ENCODE results near the gene CD2. TPM values are rescaled to one million over a fixed set of nuclear protein-coding genes. Genes with fewer than 3 reads are reported as not detected.

Gene CD2
- 0.71 and 1.5 TPM in 2 replicates for total RNA-seq (ENCODE audit: low replicate concordance)

- Histone ChIP-seq H3K27ac (no peak within 1 kb of the TSS), H4K20me1 (ENCODE audit: low read depth) (no peaks in the 10 kb centered on the region), H3K27me3 (no peaks in the 10 kb centered on the region), H3K9me3 (ENCODE audit: low read depth) (no peaks in the 10 kb centered on the region), H3K4me3 (no peak within 1 kb of the TSS), H3K4me1 (no peaks in the 10 kb centered on the region), H3K9ac (no peak within 1 kb of the TSS), H2AFZ (replicated peaks) (no peak within 1 kb of the TSS), H3F3A (ENCODE audit: low read depth) (no peaks in the 10 kb centered on the region), H3K4me2 (no peak within 1 kb of the TSS), H3K36me3 (no peaks in the 10 kb centered on the region), H3K79me2 (ENCODE audit: low read depth) (no peaks in the 10 kb centered on the region)
- DNase-seq (ENCODE audit: low spot score) = no peak
- Mint-ChIP-seq H3K4me1 (no peaks in the 10 kb centered on the region), H3K27ac (no peak within 1 kb of the TSS), H3K36me3 (no peaks in the 10 kb centered on the region), H3K9me3 (no peaks in the 10 kb centered on the region), H3K4me3 (no peak within 1 kb of the TSS), H3K27me3 (ENCODE audit: insufficient read depth, low read depth) (no peaks in the 10 kb centered on the region)
- TF ChIP-seq CTCF (IDR thresholded peaks at IDR 0.05) (no peak), EZH2phosphoT487 (IDR thresholded peaks at IDR 0.05) (no peak), EZH2 (IDR thresholded peaks at IDR 0.05) (no peak)
Observed at GRCh38 chr1:116754198-116754977, at the start of gene CD2. CD2 (plus strand) TSS chr1:116754430; CDS start chr1:116754493, 63 bp downstream.

GRCh38 chr1:116706123-116706522 is 48.1 kb upstream of the CD2 start:
- Histone ChIP-seq H3K4me3 (no peak overlapping the region), H3K27me3 (no peaks in the 10 kb centered on the region), H3F3A (ENCODE audit: low read depth) (no peaks in the 10 kb centered on the region), H3K9me3 (ENCODE audit: low read depth) (no peaks in the 10 kb centered on the region), H3K4me2 (no peak overlapping the region), H3K4me1 (peaks cover under 1% of the 10 kb centered on the region), H3K9ac (no peak overlapping the region), H3K36me3 (peaks cover under 1% of the 10 kb centered on the region), H4K20me1 (ENCODE audit: low read depth) (no peaks in the 10 kb centered on the region), H3K27ac (no peak overlapping the region), H2AFZ (replicated peaks) (no peak overlapping the region), H3K79me2 (ENCODE audit: low read depth) (no peaks in the 10 kb centered on the region)
- peaks cover 3% of the 10 kb centered on the region for H3K27me3 Mint-ChIP-seq (ENCODE audit: insufficient read depth, low read depth)
- no peak for DNase-seq (ENCODE audit: low spot score)
- no peaks in the 10 kb centered on the region for H3K36me3 Mint-ChIP-seq
- H3K4me3 Mint-ChIP-seq = no peak overlapping the region
- TF ChIP-seq EZH2phosphoT487 (IDR thresholded peaks at IDR 0.05) = no peak
- no peaks in the 10 kb centered on the region for H3K9me3 Mint-ChIP-seq
- H3K4me1 Mint-ChIP-seq = peaks cover 6% of the 10 kb centered on the region
- H3K27ac Mint-ChIP-seq = no peak overlapping the region

- Mint-ChIP-seq H3K27me3 (ENCODE audit: insufficient read depth, low read depth) (peaks cover 4% of the 10 kb centered on the region), H3K4me3 (no peak overlapping the region), H3K9me3 (no peaks in the 10 kb centered on the region), H3K27ac (no peak overlapping the region), H3K36me3 (no peaks in the 10 kb centered on the region), H3K4me1 (peaks cover 11% of the 10 kb centered on the region)
- Histone ChIP-seq H2AFZ (replicated peaks) (no peak overlapping the region), H3K27me3 (no peaks in the 10 kb centered on the region), H4K20me1 (ENCODE audit: low read depth) (no peaks in the 10 kb centered on the region), H3K4me3 (no peak overlapping the region), H3K9me3 (ENCODE audit: low read depth) (no peaks in the 10 kb centered on the region), H3K9ac (no peak overlapping the region), H3K36me3 (no peaks in the 10 kb centered on the region), H3K4me2 (no peak overlapping the region), H3K27ac (no peak overlapping the region), H3K4me1 (peaks cover 8% of the 10 kb centered on the region), H3K79me2 (ENCODE audit: low read depth) (no peaks in the 10 kb centered on the region), H3F3A (ENCODE audit: low read depth) (no peaks in the 10 kb centered on the region)
- DNase-seq (ENCODE audit: low spot score) = no peak
- TF ChIP-seq EZH2 (IDR thresholded peaks at IDR 0.05) (no peak), CTCF (IDR thresholded peaks at IDR 0.05) (no peak), EZH2phosphoT487 (IDR thresholded peaks at IDR 0.05) (no peak)
Observed at GRCh38 chr1:116706841-116707240, 47.4 kb upstream of the CD2 start.

GRCh38 chr1:116708255-116708900 is 45.9 kb upstream of the CD2 start:
- Histone ChIP-seq H4K20me1 (ENCODE audit: low read depth) (no peaks in the 10 kb centered on the region), H3K9ac (no peak overlapping the region), H3F3A (ENCODE audit: low read depth) (no peaks in the 10 kb centered on the region), H3K4me3 (no peak overlapping the region), H3K4me2 (no peak overlapping the region), H3K9me3 (ENCODE audit: low read depth) (no peaks in the 10 kb centered on the region), H3K27ac (no peak overlapping the region), H2AFZ (replicated peaks) (no peak overlapping the region), H3K4me1 (peaks cover 19% of the 10 kb centered on the region), H3K27me3 (no peaks in the 10 kb centered on the region), H3K36me3 (no peaks in the 10 kb centered on the region), H3K79me2 (ENCODE audit: low read depth) (no peaks in the 10 kb centered on the region)
- H3K27ac Mint-ChIP-seq = peak overlapping the region; percentile 54
- TF ChIP-seq CTCF (IDR thresholded peaks at IDR 0.05) (no peak), EZH2phosphoT487 (IDR thresholded peaks at IDR 0.05) (no peak), EZH2 (IDR thresholded peaks at IDR 0.05) (no peak)
- DNase-seq (ENCODE audit: low spot score) = no peak
- H3K36me3 Mint-ChIP-seq = no peaks in the 10 kb centered on the region
- peaks cover 18% of the 10 kb centered on the region for H3K4me1 Mint-ChIP-seq
- peaks cover 4% of the 10 kb centered on the region for H3K27me3 Mint-ChIP-seq (ENCODE audit: insufficient read depth, low read depth)
- no peak overlapping the region for H3K4me3 Mint-ChIP-seq
- H3K9me3 Mint-ChIP-seq = no peaks in the 10 kb centered on the region
